ENCODE measurements around the gene RTL3.

The RTL3 gene

GRCh38 chrX:78614264-78614663 lies 44.9 kb downstream of the RTL3 start:
- no peak for DNase-seq

Data from CD4-positive, alpha-beta T cell treated with Interleukin-15 for 1 hour (primary cell).